ENCODE results near the gene PTPRG.
"Not testable (repeated sequence)": the region's sequence is repeated elsewhere in the genome, so short reads cannot be mapped to it uniquely, and the experiment has no call there.

Gene PTPRG

GRCh38 chr3:62038798-62039197 lies 477.4 kb downstream of the PTPRG start:
- not testable (repeated sequence) for DNase-seq

DNA sequence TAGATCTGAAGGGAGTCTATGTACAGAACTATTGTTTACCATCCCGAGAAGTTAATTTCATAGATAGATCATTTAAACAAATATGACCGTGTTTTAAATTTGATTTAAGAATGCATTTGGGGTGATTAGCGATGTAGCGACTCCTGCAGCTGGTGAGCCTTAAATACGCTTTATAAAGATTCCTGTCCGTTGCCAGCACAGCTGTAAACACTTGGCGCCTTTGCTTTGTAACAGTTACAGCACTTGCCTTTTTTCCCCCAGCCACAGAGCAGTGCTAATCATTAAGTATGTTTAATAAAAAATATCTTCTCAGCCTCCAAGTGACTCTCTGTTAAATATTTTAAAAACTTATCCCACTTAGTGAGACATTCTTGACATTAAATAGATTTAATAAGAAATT lies 478.2 kb downstream of the PTPRG start:
- no peak for DNase-seq

GRCh38 chr3:62041681-62042080 lies 480.3 kb downstream of the PTPRG start:
- no peak for DNase-seq

GRCh38 chr3:62044874-62045411 lies 483.6 kb downstream of the PTPRG start:
- no peak for DNase-seq

DNA sequence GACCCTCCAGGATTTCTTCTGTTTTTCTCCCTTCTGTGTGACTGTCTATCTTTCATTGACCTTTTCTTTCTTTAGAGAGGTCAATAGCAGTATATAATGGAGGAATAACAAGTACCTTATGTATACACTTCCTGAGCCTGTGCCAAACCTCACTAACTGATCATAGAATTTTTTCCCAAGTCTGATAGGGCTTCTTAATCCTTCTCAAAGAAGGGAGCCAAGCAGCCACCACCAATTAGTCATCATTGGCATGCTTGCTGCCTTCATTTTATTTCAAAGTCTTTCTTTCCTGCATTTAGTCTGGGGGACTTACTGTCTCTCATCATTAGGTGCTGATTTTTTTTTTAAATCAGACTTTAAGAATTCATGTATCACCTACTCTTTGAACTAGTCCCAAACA lies 485.0 kb downstream of the PTPRG start:
- no peak for DNase-seq

GRCh38 chr3:62048577-62048976 lies 487.2 kb downstream of the PTPRG start:
- no peak for DNase-seq

DNA sequence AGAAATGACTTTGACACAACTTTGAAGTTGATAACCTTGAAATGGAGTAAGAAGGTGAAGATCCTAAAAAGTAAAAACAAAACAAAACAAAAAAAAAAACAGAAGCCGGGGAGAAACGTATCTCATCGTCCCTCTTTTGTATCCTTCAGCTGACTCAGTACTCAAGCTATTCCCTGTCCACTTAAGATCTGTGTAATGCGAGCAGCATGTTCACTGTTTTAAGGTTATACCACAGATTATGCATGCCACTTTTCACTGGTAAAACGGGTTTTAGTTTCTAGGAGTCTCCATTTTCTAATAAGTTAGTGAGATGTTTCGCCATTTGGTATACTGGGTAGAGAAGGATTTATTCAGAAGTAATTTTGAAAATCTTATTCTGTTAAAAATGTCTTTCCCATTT lies 487.7 kb downstream of the PTPRG start:
- DNase-seq, result no peak

DNA sequence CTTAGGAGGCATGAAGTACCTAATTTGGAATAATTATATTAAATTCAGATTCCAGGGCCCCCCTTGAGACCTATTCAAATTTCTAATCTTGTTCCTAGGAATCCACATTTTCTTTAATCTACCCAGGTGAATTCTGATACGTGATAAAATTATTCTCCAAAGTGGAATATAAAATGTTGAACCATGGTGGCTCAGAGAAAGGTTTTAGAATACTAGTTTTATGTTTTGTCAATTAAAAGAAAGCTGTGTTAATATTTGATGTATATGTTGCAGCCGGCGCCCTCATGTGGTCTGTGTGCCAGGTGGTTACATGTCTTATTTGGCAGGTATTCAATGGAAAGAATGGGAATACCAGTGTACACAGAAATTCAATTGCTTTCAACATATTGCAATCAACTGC lies 490.1 kb downstream of the PTPRG start:
- DNase-seq, result no peak

DNA sequence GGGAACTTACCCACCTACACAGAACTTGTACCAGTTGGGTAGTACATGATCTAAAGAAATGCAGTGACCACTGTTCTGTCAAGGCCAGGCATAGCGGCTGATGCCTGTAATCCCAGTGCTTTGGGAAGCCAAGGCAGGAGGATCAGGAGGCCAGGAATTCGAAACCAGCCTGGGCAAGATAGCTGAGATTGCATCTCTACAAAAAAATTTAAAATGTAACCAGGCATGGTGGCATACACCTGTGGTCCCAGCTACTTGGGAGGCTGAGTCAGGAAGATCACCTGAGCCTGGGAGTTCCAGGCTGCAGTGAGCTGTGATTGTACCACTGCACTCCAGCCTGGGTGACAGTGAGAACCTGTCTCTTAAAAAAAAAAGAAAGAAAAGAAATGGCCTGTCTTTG lies 491.0 kb downstream of the PTPRG start:
- no peak for DNase-seq

- DNase-seq, result no peak
These were observed 495.3 kb downstream of the PTPRG start for GRCh38 chr3:62056658-62057057.

- DNase-seq, result no peak
These were observed 496.1 kb downstream of the PTPRG start for GRCh38 chr3:62057339-62058047.

- DNase-seq, result no peak
These were observed 504.8 kb downstream of the PTPRG start for GRCh38 chr3:62065985-62066693.

GRCh38 chr3:62068337-62068736 lies 507.0 kb downstream of the PTPRG start:
- no peak for DNase-seq

GRCh38 chr3:62070891-62071290 lies 509.5 kb downstream of the PTPRG start:
- no peak for DNase-seq

- DNase-seq, result no peak
These were observed 511.7 kb downstream of the PTPRG start for GRCh38 chr3:62073038-62073437.

GRCh38 chr3:62084558-62084957 lies 523.2 kb downstream of the PTPRG start:
- DNase-seq, result no peak

- DNase-seq, result no peak
These were observed 527.2 kb downstream of the PTPRG start for GRCh38 chr3:62088472-62089104.

GRCh38 chr3:62090066-62090465 lies 528.7 kb downstream of the PTPRG start:
- no peak for DNase-seq

- no peak for DNase-seq
These were observed 529.1 kb downstream of the PTPRG start for GRCh38 chr3:62090519-62090918.

DNA sequence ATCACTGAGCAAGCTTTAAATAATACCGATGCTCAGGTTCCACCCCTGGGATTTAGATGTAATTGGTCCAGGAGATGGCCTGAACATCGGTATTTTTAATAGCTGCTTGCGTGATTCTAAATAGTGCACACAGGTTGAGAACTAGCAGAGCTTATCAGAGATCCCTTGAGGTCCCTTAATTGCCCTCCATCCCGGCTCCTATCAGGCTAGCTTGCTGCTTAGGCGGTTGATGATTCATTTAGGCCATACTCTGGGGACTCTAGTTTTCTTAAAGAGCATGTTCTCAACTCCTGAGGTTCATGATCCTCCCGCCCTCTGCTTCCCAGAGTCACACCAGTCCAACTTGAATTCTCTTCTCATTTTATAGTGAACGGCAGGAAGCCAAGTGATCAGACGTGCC lies 531.7 kb downstream of the PTPRG start:
- no peak for DNase-seq

- no peak for DNase-seq
These were observed 533.1 kb downstream of the PTPRG start for GRCh38 chr3:62094461-62094860.

GRCh38 chr3:62095080-62095479 lies 533.7 kb downstream of the PTPRG start:
- DNase-seq, result no peak

- DNase-seq, result no peak
These were observed 534.4 kb downstream of the PTPRG start for GRCh38 chr3:62095756-62096155.

DNA sequence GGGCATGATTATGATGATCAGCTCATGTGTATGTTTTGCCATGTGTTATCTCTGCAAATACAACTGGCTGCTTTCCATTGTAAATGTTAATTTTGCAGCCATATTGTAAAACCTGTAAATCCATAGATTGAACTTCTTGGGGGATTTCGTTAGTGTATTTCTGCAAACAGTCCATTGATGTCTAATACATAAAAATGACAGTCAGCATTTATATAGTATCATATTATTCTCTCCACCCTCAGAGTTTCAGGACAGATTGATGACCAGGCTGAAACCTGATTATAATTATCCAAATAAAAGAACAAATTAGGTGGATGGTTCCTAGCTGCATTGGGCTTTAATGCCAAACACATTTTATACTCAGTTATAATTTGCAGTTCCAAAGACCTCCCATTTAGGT lies 535.1 kb downstream of the PTPRG start:
- no peak for DNase-seq
